CD4-positive, alpha-beta T cell treated with Interleukin-15 for 4 hours (primary cell): Measurements from ENCODE around the gene SMYD3.
"Not testable (repeated sequence)": the region's sequence is repeated elsewhere in the genome, so short reads cannot be mapped to it uniquely, and the experiment has no call there.

Experiments used
- DNase-seq: peaks from one replicate; pipeline ENCODE4 v3.0.0-alpha.2; 2020; ENCODE audit warnings: low spot score

Gene SMYD3

GRCh38 chr1:246108278-246108925, 398.7 kb downstream of the SMYD3 start:
- DNase-seq, result no peak

- DNase-seq, result no peak
Measured at GRCh38 chr1:246107516-246108277, 399.4 kb downstream of the SMYD3 start.

- no peak for DNase-seq
Measured at GRCh38 chr1:246106342-246106763, 400.7 kb downstream of the SMYD3 start.

- DNase-seq, result no peak
Measured at GRCh38 chr1:246104927-246105326, 402.2 kb downstream of the SMYD3 start.

- DNase-seq, result no peak
Measured at GRCh38 chr1:246099570-246099969, 407.5 kb downstream of the SMYD3 start.

GRCh38 chr1:246096356-246096755, 410.7 kb downstream of the SMYD3 start:
- DNase-seq, result no peak

GRCh38 chr1:246095443-246095842, 411.6 kb downstream of the SMYD3 start:
- DNase-seq, result no peak

- DNase-seq, result no peak
Measured at GRCh38 chr1:246093230-246093629, 413.8 kb downstream of the SMYD3 start.

GRCh38 chr1:246092136-246092535, 414.9 kb downstream of the SMYD3 start:
- no peak for DNase-seq

GRCh38 chr1:246091477-246091876, 415.6 kb downstream of the SMYD3 start:
- DNase-seq, result no peak

- DNase-seq, result no peak
Measured at GRCh38 chr1:246086191-246086590, 420.9 kb downstream of the SMYD3 start.

GRCh38 chr1:246083416-246083815, 423.7 kb downstream of the SMYD3 start:
- no peak for DNase-seq

- no peak for DNase-seq
Measured at GRCh38 chr1:246081856-246082668, 425.0 kb downstream of the SMYD3 start.

GRCh38 chr1:246081138-246081702, 425.9 kb downstream of the SMYD3 start:
- DNase-seq, result no peak

- DNase-seq, result no peak
Measured at GRCh38 chr1:246080031-246080430, 427.0 kb downstream of the SMYD3 start.

GRCh38 chr1:246078888-246079252, 428.2 kb downstream of the SMYD3 start:
- DNase-seq, result no peak

GRCh38 chr1:246078126-246078887, 428.8 kb downstream of the SMYD3 start:
- DNase-seq, result no peak

GRCh38 chr1:246077476-246077875, 429.6 kb downstream of the SMYD3 start:
- DNase-seq, result no peak

GRCh38 chr1:246074421-246074820, 432.7 kb downstream of the SMYD3 start:
- no peak for DNase-seq

GRCh38 chr1:246072456-246072955, 434.6 kb downstream of the SMYD3 start:
- DNase-seq, result no peak

- not testable (repeated sequence) for DNase-seq
Measured at GRCh38 chr1:246071981-246072380, 435.1 kb downstream of the SMYD3 start.

- DNase-seq, result not testable (repeated sequence)
Measured at GRCh38 chr1:246071561-246071960, 435.5 kb downstream of the SMYD3 start.
